Measurements from ENCODE around the gene ZMYM5. TPM values are rescaled to one million over a fixed set of nuclear protein-coding genes. Genes with fewer than 3 reads are reported as not detected.

Gene ZMYM5
- total and polyA plus RNA-seq, 9 of the 15 experiments (the other 6 are each of a cell fraction or from before 2014, with no cell fraction given): 5.4 to 11.9 (median 7.8) TPM

- no peak for TF ChIP-seq CEBPG (CRISPR knock-in tag; IDR thresholded peaks at IDR 0.05)
- no peak for TF ChIP-seq CEBPG (tag; conservative IDR thresholded peaks at IDR 0.05 in 1 of 2, IDR thresholded peaks at IDR 0.05 in 1 of 2)
- TF ChIP-seq SMAD4 (CRISPR knock-in tag; conservative IDR thresholded peaks at IDR 0.05): no peak
- peak; percentile 90 for TF ChIP-seq CXXC5 (CRISPR knock-in tag; IDR thresholded peaks at IDR 0.05)
- TF ChIP-seq ZNF583 (CRISPR knock-in tag; IDR thresholded peaks at IDR 0.05): no peak
- TF ChIP-seq PURB (CRISPR knock-in tag; IDR thresholded peaks at IDR 0.05; ENCODE audit: low read depth): no peak
- no peak for TF ChIP-seq KAT7 (CRISPR knock-in tag; IDR thresholded peaks at IDR 0.05; ENCODE audit: borderline replicate concordance)
- no peak for TF ChIP-seq MTF1 (CRISPR knock-in tag; IDR thresholded peaks at IDR 0.05; ENCODE audit: borderline replicate concordance)
- no peak for TF ChIP-seq ZNF280A (IDR thresholded peaks at IDR 0.05; ENCODE audit: low read depth, partially characterized antibody)
- TF ChIP-seq RBFOX2 (IDR thresholded peaks at IDR 0.05; ENCODE audit: low read depth, low read length): peak; percentile 92
- no peak for TF ChIP-seq SMARCC2 (IDR thresholded peaks at IDR 0.05; ENCODE audit: low read depth)
- TF ChIP-seq HDAC3 (IDR thresholded peaks at IDR 0.05; ENCODE audit: borderline replicate concordance, partially characterized antibody): no peak
- TF ChIP-seq ZNF384 (IDR thresholded peaks at IDR 0.05; ENCODE audit: low read depth, low read length): no peak
- no peak for TF ChIP-seq DNMT1 (IDR thresholded peaks at IDR 0.05)
- no peak for TF ChIP-seq HEY1 (CRISPR knock-in tag; IDR thresholded peaks at IDR 0.05; ENCODE audit: borderline replicate concordance)
- peak; percentile 83 for TF ChIP-seq CHD2 (IDR thresholded peaks at IDR 0.05; ENCODE audit: low read depth, low read length)
- TF ChIP-seq ZNF212 (CRISPR knock-in tag; IDR thresholded peaks at IDR 0.05): no peak
- TF ChIP-seq SMARCA4 (IDR thresholded peaks at IDR 0.05): no peak
- no peak for TF ChIP-seq PHF21A (IDR thresholded peaks at IDR 0.05; ENCODE audit: borderline replicate concordance, low read depth)
- no peak for TF ChIP-seq POLR3A (IDR thresholded peaks at IDR 0.05; ENCODE audit: borderline replicate concordance, extremely low read depth, insufficient read depth, insufficient read length)
- no peak for TF ChIP-seq MIER1 (IDR thresholded peaks at IDR 0.05; ENCODE audit: low read depth)
- TF ChIP-seq TGIF2 (CRISPR knock-in tag; IDR thresholded peaks at IDR 0.05): no peak
- TF ChIP-seq STAG1 (CRISPR knock-in tag; IDR thresholded peaks at IDR 0.05; ENCODE audit: borderline replicate concordance): no peak
- no peak for TF ChIP-seq ZNF830 (CRISPR knock-in tag; IDR thresholded peaks at IDR 0.05)
- TF ChIP-seq ZSCAN29 (IDR thresholded peaks at IDR 0.05): 0 out of 2 replicates have a peak, but pooled peaks have one; percentile 20
- TF ChIP-seq PTBP1 (IDR thresholded peaks at IDR 0.05; ENCODE audit: low read depth, low read length): no peak
- TF ChIP-seq GATAD2A (IDR thresholded peaks at IDR 0.05): no peak
- TF ChIP-seq ZNF766 (CRISPR knock-in tag; conservative IDR thresholded peaks at IDR 0.05): no peak
- TF ChIP-seq HIVEP1 (CRISPR knock-in tag; IDR thresholded peaks at IDR 0.05): no peak
- TF ChIP-seq SNIP1 (IDR thresholded peaks at IDR 0.05; ENCODE audit: low read depth): no peak
- TF ChIP-seq KDM4B (IDR thresholded peaks at IDR 0.05; ENCODE audit: borderline replicate concordance in 2 of 2, low read depth in 1 of 2): no peak
Observed at GRCh38 chr13:19863323-19864023, at the start of gene ZMYM5 (continued).
